ENCODE data around the gene CACNA1B.

DNA sequence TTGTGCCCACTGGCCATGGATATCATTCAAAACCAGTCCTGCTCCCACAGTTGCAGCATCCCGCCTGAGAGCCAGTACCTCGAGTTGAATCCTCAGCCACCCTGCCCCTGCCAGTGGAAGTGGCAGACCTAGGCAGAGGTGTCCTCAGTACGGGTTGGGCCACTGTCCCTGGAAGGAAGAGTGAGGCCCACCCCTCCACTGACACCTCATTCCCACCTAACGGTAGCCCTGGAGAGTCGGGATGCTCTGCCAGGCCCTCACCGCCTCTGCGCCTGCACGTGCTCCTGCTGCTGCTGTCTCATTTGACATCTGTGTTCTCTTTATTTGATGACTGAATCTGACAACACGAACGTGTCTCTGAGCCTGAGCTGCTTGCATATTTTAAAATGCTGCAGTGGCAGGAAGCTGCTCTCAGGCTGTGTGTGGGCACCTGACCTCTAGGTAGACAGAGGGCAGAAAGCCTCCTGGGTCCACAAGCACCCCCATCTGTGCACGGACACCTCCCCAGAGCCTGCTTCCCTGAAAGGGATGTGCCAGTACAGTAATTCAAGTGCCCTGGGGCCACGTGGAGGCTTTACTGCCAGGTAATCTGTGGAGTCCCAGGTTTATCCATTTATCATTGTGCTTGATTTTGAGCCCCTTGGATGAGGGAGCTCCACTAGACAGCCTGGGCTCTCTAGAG, 194.7 kb downstream of the CACNA1B start:
- TF ChIP-seq POLR2A (IDR thresholded peaks at IDR 0.05) (no peak), POLR2AphosphoS5 (IDR thresholded peaks at IDR 0.05) (no peak)
- TF ChIP-seq, protein P1, sequence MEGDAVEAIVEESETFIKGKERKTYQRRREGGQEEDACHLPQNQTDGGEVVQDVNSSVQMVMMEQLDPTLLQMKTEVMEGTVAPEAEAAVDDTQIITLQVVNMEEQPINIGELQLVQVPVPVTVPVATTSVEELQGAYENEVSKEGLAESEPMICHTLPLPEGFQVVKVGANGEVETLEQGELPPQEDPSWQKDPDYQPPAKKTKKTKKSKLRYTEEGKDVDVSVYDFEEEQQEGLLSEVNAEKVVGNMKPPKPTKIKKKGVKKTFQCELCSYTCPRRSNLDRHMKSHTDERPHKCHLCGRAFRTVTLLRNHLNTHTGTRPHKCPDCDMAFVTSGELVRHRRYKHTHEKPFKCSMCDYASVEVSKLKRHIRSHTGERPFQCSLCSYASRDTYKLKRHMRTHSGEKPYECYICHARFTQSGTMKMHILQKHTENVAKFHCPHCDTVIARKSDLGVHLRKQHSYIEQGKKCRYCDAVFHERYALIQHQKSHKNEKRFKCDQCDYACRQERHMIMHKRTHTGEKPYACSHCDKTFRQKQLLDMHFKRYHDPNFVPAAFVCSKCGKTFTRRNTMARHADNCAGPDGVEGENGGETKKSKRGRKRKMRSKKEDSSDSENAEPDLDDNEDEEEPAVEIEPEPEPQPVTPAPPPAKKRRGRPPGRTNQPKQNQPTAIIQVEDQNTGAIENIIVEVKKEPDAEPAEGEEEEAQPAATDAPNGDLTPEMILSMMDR (IDR thresholded peaks at IDR 0.05) = no peak
